Parietal lobe (tissue), 2 donors: ENCODE measurements around the gene SLC39A7. TPM values are rescaled to one million over a fixed set of nuclear protein-coding genes. Genes with fewer than 3 reads are reported as not detected.

Source experiments
- small RNA-seq: library from RNA; depleted of rRNA; stranded (forward); fragments of <200 nt; gene quantifications from one replicate; pipeline ENCODE3, GENCODE V24; 2014; ENCODE audit warnings: low replicate concordance
- total RNA-seq: library from RNA; depleted of rRNA; stranded (reverse); fragments of >200 nt; gene quantifications from one replicate; pipeline ENCODE4 v1.2.3, GENCODE V29; 2014

Gene SLC39A7, protein sequence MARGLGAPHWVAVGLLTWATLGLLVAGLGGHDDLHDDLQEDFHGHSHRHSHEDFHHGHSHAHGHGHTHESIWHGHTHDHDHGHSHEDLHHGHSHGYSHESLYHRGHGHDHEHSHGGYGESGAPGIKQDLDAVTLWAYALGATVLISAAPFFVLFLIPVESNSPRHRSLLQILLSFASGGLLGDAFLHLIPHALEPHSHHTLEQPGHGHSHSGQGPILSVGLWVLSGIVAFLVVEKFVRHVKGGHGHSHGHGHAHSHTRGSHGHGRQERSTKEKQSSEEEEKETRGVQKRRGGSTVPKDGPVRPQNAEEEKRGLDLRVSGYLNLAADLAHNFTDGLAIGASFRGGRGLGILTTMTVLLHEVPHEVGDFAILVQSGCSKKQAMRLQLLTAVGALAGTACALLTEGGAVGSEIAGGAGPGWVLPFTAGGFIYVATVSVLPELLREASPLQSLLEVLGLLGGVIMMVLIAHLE
- total RNA-seq, result 36.9 TPM

GRCh38 chr6:33200219-33201146 is at the start of gene SLC39A7, which contains the start of gene RXRB:
Gene SLC39A7, plus strand, starts transcription at chr6:33200867. Its CDS starts 379 bp downstream, at chr6:33201246.
Gene RXRB, minus strand, starts transcription at chr6:33200665. Its CDS starts 189 bp downstream, at chr6:33200476.

GRCh38 chr6:33192105-33192646 is 8.5 kb upstream of the SLC39A7 start, which contains the start of gene COL11A2:
Gene COL11A2, minus strand, starts transcription at chr6:33192467. Its CDS starts 227 bp downstream, at chr6:33192240.

DNA sequence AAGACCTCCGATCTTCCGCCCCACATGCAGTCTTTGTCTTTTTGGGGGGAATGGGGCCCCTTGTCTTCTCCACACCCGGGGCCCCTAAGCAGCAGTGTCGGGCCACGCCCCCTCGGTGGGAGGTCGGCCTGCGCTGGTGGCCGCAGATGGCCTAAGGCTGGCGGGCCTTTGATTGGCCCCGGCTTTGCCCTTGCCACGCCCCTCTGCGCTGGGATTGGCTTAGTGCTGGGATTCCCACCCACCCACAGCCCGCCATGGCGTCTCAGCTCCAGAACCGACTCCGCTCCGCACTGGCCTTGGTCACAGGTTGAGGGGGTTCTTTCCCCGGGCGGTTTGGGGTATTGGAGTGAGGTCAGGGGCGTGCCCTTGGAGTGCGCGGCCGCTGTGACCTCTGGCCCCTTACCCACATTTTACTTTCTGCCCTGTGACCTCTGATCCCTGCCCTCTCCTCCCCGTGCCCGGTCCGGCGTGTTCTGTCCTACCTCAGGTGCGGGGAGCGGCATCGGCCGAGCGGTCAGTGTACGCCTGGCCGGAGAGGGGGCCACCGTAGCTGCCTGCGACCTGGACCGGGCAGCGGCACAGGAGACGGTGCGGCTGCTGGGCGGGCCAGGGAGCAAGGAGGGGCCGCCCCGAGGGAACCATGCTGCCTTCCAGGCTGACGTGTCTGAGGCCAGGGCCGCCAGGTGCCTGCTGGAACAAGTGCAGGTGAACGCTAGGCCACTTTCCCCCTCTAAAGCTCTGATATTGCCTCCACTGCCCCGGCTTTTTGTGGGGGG is 3.9 kb downstream of the SLC39A7 start, which contains the start of gene HSD17B8:
Gene HSD17B8, plus strand, starts transcription at position 241 of the 776 bp plus-strand sequence. Its CDS starts 14 bp downstream, at position 255.

DNA sequence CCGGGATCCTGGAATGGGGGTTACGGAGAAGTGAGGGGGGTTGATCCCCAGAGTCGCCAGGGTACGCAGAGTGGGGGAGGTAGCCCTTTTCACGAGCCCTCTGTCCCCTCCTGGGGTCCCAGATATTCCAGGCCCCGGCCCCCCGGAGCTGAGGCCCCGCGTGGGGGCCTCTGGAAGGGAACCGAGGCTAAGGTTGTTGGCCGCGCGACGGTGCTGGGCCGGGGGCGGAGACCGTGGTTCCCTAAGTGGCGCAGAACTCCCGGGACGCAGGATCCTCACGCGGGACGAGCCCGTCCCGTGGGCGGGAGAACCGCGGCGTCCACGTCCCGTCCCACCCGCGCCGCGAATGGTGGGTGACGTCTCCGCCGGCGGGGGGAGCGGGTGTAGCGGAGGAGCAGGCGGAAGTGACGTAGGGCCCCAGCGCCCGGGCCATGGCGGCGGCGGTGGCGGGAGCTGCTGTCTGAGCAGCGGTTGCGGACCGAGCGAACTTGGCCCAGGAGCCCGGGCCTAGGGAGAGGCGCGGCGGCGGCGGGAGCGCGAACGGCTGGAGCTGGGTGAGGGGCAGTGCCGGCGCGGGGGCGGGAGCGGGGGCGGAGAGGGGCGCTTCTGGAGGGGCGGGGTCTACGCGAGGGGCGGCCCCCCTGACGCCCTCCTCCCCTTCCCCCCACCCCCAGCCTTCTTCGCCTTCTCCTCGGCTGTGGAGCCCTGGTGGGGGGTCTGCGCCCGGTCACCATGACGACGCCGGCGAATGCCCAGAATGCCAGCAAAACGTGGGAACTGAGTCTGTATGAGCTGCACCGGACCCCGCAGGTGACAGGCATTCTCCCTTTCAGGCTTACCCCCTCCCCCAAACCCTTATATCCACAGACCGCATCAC is 7.7 kb downstream of the SLC39A7 start, which contains the start of gene RING1:
Gene RING1, plus strand, starts transcription at position 410 of the 877 bp plus-strand sequence. Its CDS starts 323 bp downstream, at position 733.

Small RNA genes within 50 kb of the gene (small RNA-seq; reads per million reads assigned to genes)
- 1.3 reads per million, percentile 74 among the genes with 10 or more reads in this experiment for gene MIR219A1
- 0.52 reads per million, percentile 46 among the genes with 10 or more reads in this experiment for gene RNY4P10

Other genes with a start within 250 kb of the SLC39A7 start
- 1.6 TPM for gene HLA-DMA, start 247.8 kb upstream of the SLC39A7 start, total RNA-seq
- gene BRD2, start 232.3 kb upstream of the SLC39A7 start, total RNA-seq, result 124 TPM
- 0.31 TPM for gene HLA-DOA, start 191.3 kb upstream of the SLC39A7 start, total RNA-seq
- gene HLA-DPA1, start 127.2 kb upstream of the SLC39A7 start, total RNA-seq, result 0.94 TPM
- 1.9 TPM for gene HLA-DPB1, start 124.9 kb upstream of the SLC39A7 start, total RNA-seq
- 3.4 TPM for gene COL11A2, start 8.4 kb upstream of the SLC39A7 start, total RNA-seq
- 33.2 TPM for gene RXRB, start 202 bp upstream of the SLC39A7 start, total RNA-seq
- 4.4 TPM for gene HSD17B8, start 3.8 kb downstream of the SLC39A7 start, total RNA-seq
- 21.9 TPM for gene RING1, start 7.6 kb downstream of the SLC39A7 start, total RNA-seq
- gene VPS52, start 71.0 kb downstream of the SLC39A7 start, total RNA-seq, result 47.6 TPM
- gene RPS18, start 71.2 kb downstream of the SLC39A7 start, total RNA-seq, result 3,808 TPM
- 12.8 TPM for gene B3GALT4, start 76.3 kb downstream of the SLC39A7 start, total RNA-seq
- 39.4 TPM for gene WDR46, start 88.4 kb downstream of the SLC39A7 start, total RNA-seq
- 18.5 TPM for gene PFDN6, start 88.7 kb downstream of the SLC39A7 start, total RNA-seq
- gene RGL2, start 98.1 kb downstream of the SLC39A7 start, total RNA-seq, result 22.8 TPM
- 12.2 TPM for gene TAPBP, start 113.2 kb downstream of the SLC39A7 start, total RNA-seq
- gene ZBTB22, start 116.9 kb downstream of the SLC39A7 start, total RNA-seq, result 24.7 TPM
- 25.0 TPM for gene DAXX, start 122.1 kb downstream of the SLC39A7 start, total RNA-seq
- 7.8 TPM for gene KIFC1, start 191.0 kb downstream of the SLC39A7 start, total RNA-seq
- 32.9 TPM for gene PHF1, start 210.1 kb downstream of the SLC39A7 start, total RNA-seq
- 59.8 TPM for gene CUTA, start 217.2 kb downstream of the SLC39A7 start, total RNA-seq
- gene SYNGAP1, start 219.2 kb downstream of the SLC39A7 start, total RNA-seq, result 48.8 TPM